Activated T-cell treated with anti-CD3 and anti-CD28 coated beads, Interleukin-2, amount 50 U/mL, for 1 hour (primary cell): Measurements from ENCODE around the gene SLX1A.
A peak's percentile ranks its signal among the peaks of the same experiment; 100 is the strongest.
"Not testable (repeated sequence)": the region's sequence is repeated elsewhere in the genome, so short reads cannot be mapped to it uniquely, and the experiment has no call there.

Experiments
- DNase-seq: peaks from one replicate; pipeline ENCODE4 v3.0.0-alpha.2; 2020

Gene SLX1A

GRCh38 chr16:30184891-30185682 lies 8.6 kb upstream of the SLX1A start:
- no peak for DNase-seq

DNA sequence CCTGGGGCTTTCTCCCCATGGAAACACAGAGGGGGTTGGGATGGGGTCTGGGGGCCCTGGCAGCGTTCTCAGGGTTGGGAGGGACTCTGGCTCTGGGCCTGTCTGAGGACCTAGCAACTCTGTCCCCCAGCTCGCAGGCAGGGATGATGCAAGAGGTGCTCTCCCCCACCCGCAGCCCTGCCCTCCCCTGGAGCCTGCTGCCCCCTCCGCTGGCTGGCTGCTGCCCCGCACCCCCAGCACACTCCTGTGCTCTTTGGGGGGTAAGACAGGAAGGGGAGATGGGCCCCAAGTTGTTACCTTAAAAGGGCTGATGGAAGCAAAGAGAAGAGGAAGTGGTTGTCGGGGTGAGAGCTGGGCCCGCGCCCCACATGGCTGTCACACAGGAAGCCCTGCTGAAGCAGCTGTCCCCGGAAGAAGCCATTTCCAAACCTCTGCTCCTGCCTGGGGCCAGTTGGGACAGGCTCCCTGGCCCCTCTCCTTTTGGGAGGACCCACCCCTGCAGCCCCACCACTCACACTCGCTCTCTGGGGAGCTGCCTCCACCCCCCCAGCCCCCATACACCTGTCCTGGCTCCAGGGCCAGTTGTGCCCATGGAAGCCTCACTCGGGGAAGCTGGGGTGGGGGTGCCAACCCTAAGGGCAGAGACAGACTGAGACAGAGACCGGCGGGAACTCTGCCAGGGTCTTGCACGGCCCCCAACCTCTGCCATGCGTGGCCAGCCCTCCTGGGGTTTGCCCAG lies 7.8 kb upstream of the SLX1A start:
- peak; percentile 78 for DNase-seq

DNA sequence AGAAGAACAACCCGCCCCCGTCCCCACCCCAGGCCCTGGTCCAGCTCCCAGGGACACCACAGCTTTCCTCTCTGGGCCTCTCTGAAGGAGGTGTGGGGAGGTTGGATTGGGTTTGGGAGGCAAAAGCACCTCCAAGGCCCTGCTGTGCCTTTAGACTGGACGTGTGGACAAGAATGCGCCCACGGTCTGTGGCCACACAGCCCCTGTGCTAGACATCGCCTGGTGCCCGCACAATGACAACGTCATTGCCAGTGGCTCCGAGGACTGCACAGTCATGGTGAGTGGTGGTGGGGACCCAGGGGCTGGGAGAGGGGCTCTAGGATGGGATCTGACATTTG lies 7.3 kb upstream of the SLX1A start:
- DNase-seq = no peak

DNA sequence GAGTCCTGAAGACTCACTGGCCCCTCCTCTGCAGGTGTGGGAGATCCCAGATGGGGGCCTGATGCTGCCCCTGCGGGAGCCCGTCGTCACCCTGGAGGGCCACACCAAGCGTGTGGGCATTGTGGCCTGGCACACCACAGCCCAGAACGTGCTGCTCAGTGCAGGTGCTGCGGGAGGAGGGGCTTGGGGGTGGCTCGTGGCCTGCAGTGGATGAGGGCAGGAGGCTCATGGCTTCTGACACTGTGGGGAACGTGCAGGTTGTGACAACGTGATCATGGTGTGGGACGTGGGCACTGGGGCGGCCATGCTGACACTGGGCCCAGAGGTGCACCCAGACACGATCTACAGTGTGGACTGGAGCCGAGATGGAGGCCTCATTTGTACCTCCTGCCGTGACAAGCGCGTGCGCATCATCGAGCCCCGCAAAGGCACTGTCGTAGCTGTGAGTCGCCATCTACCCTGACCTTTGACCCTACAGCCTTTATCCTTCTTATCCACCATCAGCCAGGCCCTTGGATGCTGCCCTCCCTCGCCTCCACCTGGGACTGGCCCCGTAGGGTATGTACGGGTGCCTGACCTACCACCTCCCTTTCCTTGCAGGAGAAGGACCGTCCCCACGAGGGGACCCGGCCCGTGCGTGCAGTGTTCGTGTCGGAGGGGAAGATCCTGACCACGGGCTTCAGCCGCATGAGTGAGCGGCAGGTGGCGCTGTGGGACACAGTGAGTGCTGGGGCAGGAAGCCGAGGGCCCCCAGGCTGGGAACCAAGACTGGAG lies 6.7 kb upstream of the SLX1A start:
- DNase-seq = peak; percentile 91

DNA sequence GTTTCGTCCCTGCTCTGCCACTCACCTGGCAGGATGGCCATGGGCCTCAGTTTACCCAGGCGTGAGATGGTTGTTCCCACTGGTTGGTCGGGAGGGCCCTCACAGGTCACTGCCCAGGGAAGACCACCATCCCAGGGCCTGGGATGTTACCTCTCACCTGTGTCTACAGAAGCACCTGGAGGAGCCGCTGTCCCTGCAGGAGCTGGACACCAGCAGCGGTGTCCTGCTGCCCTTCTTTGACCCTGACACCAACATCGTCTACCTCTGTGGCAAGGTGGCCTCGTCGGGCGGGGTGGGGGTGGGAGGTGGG lies 6.2 kb upstream of the SLX1A start:
- DNase-seq = no peak

DNA sequence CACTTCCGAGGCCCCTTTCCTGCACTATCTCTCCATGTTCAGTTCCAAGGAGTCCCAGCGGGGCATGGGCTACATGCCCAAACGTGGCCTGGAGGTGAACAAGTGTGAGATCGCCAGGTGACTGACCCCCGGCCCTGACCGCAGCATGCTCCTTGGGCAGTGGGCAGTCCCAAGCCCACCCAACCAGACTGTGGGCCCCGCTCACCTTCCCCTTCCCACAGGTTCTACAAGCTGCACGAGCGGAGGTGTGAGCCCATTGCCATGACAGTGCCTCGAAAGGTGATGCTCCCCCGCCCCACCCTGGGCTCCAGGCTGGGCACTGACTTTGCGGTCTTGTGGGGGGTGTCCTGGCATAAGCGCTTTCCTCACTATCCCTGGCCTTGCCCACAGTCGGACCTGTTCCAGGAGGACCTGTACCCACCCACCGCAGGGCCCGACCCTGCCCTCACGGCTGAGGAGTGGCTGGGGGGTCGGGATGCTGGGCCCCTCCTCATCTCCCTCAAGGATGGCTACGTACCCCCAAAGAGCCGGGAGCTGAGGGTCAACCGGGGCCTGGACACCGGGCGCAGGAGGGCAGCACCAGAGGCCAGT lies 5.6 kb upstream of the SLX1A start:
- DNase-seq = peak; percentile 22

GRCh38 chr16:30191158-30191557 lies 2.5 kb upstream of the SLX1A start:
- DNase-seq = not testable (repeated sequence)

DNA sequence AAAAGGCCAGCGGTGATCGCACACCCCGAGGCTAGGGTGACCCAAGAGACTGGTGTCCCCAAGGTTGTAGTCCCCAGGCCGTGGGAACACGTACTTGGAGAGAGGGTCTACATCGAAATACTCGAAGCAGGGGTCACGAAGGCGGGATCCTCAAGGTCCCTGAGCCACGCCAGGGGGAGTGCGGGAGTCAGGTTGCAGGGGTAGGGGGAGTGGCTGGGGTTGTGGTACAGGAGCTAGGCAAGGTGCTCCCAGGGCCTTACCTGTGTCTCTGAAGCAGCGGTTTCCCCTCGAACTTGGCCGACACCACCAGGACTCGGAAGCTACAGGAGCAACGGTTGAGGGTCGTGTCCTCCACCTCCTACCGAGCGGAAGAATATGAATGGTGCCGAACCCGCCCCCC lies 577 bp upstream of the SLX1A start:
- not testable (repeated sequence) for DNase-seq

DNA sequence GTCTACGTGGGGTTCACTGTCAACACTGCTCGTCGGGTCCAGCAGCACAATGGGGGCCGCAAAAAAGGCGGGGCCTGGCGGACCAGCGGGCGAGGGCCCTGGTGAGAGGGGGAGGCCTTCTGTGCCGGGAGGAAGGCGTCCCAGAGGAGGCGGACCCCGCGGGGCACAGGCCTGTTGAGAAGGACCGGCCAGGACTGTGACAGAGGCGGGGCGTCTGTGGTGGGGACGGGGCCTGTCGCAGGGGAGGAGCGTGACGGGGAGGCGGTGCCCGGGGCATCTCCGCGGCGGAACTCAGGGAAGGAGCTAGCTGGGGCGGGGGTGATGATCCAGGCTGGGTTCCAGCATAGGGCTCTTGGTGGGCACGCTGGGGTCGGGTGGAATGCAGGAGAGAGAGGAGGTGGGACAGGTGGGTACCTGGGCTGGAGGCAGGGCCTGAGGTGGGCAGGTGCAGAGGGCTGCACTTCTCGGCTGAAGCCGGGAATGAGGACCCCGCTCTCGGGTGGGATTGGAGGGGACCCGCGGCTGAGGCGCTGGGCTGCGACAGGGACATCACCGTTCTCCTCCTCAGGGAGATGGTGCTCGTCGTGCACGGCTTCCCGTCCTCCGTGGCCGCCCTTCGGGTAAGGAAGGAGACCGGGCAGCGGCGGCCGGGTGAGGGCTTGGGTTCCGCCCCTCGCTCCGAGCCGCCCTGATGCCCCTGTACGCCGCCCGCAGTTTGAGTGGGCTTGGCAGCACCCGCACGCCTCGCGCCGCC lies 674 bp downstream of the SLX1A start:
- peak; percentile 41 for DNase-seq

GRCh38 chr16:30197001-30197400 lies 3.3 kb downstream of the SLX1A start:
- not testable (repeated sequence) for DNase-seq

GRCh38 chr16:30199049-30199448 lies 5.4 kb downstream of the SLX1A start, which contains the start of gene SULT1A3:
SULT1A3 (plus strand) TSS chr16:30199255; CDS start chr16:30200729, 1,474 bp downstream.
- DNase-seq = not testable (repeated sequence)

- DNase-seq = not testable (repeated sequence)
Measured at GRCh38 chr16:30199608-30200343, 6.1 kb downstream of the SLX1A start.

- peak; percentile 36 for DNase-seq
Measured at GRCh38 chr16:30205541-30206236, 12.0 kb downstream of the SLX1A start.

GRCh38 chr16:30206252-30206651 lies 12.6 kb downstream of the SLX1A start:
- not testable (repeated sequence) for DNase-seq

DNA sequence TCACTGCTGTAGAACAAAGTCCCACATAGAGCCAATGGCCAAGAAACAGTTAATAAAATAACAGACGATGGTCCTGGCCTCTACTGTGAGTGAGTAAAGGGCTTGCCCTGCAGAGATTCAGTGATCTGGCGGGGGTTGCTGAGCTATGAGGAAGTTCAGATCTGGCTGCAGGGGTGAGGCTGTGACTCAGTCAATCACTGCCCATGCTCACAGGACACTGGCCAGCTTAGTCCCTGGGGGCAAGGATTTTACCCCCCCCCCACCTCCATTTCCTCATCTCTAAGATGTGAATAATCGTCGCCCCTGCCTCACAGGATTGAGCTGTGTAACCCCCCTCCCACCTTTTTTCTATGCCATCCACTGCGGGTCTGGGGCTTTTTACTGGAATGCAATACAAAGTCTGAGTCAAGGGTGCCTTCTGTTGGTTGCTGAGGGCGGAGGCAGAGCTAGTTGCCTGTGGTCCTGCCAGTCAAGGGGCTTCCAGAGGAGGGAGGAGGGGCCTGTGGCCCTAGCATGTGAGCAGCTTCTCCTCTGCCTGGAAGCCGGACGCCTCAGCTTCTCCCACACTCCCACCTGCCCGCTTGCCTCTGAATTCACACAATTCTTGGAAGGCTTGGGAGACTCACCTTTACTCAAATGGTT lies 13.5 kb downstream of the SLX1A start:
- peak; percentile 15 for DNase-seq

DNA sequence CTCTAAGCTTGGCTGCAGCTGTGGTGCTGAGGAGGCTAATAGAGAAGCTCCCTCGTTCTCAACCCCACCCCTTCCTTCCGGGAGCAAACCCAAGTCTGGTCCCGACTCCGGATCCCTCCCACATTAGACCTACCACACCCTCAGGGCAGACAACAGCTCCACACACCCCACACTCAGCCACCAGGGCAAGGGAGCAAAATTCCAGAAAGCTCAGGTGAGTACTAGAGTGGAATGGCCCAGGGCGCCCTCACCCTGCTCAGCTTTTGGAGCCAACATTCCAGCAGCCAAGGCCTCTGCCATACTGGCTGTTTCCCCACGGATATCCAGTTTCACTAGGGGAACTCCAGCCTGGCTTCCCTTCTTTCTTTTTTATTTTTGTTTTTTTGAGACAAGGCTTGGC lies 15.4 kb downstream of the SLX1A start:
- peak; percentile 33 for DNase-seq

GRCh38 chr16:30211414-30211813 lies 17.7 kb downstream of the SLX1A start:
- not testable (repeated sequence) for DNase-seq

DNA sequence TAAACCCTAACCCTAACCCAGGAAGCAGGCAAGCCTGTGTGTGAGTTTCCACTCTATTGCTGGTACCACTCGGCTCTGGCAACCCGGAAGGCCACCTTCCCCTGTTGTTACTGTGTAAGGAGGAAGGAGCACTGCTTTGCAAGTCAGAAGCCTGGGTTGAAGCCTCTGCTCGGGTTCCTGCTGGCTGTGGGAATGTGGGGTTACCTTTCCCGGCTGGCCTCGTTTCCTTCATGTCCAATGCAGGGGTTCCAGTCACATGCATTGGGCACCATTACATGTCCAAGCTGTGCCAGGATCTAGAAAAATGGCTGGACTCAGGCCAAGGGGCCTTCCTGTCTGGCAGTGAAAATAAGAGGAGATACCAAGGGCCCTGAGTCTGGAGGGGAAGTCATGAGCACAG lies 23.4 kb downstream of the SLX1A start:
- not testable (repeated sequence) for DNase-seq
